Osteocyte (in vitro differentiated cells): ENCODE measurements around the gene TNS3. TPM values are rescaled to one million over a fixed set of nuclear protein-coding genes. Genes with fewer than 3 reads are reported as not detected.

Source experiments
- DNase-seq: peaks from one replicate; pipeline ENCODE4 v3.0.0; 2021; ENCODE audit warnings: mixed read lengths; ENCODE audit not compliant: unreplicated experiment; ENCODE audit errors: extremely low spot score
- H3K27ac Mint-ChIP-seq: one replicate; pipeline ENCODE4 v1.8.0; 2021; ENCODE audit warnings: mild to moderate bottlenecking, mixed read lengths; ENCODE audit not compliant: unreplicated experiment
- H3K27me3 Mint-ChIP-seq: one replicate; pipeline ENCODE4 v1.8.0; 2021; ENCODE audit warnings: mixed read lengths; ENCODE audit not compliant: unreplicated experiment
- H3K36me3 Mint-ChIP-seq: one replicate; pipeline ENCODE4 v1.8.0; 2021; ENCODE audit warnings: mixed read lengths; ENCODE audit not compliant: unreplicated experiment
- H3K4me1 Mint-ChIP-seq: one replicate; pipeline ENCODE4 v1.8.0; 2021; ENCODE audit warnings: mixed read lengths; ENCODE audit not compliant: unreplicated experiment
- H3K4me3 Mint-ChIP-seq: one replicate; pipeline ENCODE4 v1.8.0; 2021; ENCODE audit warnings: mild to moderate bottlenecking, moderate library complexity, mixed read lengths; ENCODE audit not compliant: unreplicated experiment
- H3K9me3 Mint-ChIP-seq: one replicate; pipeline ENCODE4 v1.8.0; 2021; ENCODE audit warnings: mixed read lengths; ENCODE audit not compliant: unreplicated experiment
- CTCF ChIP-seq: fragments of 200-600 bp; sonication (generic); IDR thresholded peaks from 2 replicates; pipeline ENCODE4 v1.5.0; 2021; ENCODE audit warnings: antibody characterized with exemption, mild to moderate bottlenecking, moderate library complexity
- total RNA-seq: library from RNA; stranded (reverse); gene quantifications from 2 replicates; pipeline ENCODE4 v1.2.1, GENCODE V29; 2021

Gene TNS3
- total RNA-seq, 1 donor from 2014 or later: 93.8 TPM

- Mint-ChIP-seq H3K4me1 (peaks cover 15% of the 10 kb centered on the region), H3K27me3 (no peaks in the 10 kb centered on the region), H3K27ac (peak overlapping the region; percentile 66), H3K36me3 (peaks cover 68% of the 10 kb centered on the region), H3K4me3 (no peak overlapping the region), H3K9me3 (no peaks in the 10 kb centered on the region)
- no peak for TF ChIP-seq CTCF
- DNase-seq: no peak
These were observed 296.9 kb downstream of the TNS3 start for GRCh38 chr7:47284691-47285635.

GRCh38 chr7:47283497-47284131 is 298.3 kb downstream of the TNS3 start:
- no peaks in the 10 kb centered on the region for H3K9me3 Mint-ChIP-seq
- TF ChIP-seq CTCF: no peak
- peaks cover 66% of the 10 kb centered on the region for H3K36me3 Mint-ChIP-seq
- peaks cover 11% of the 10 kb centered on the region for H3K4me1 Mint-ChIP-seq
- no peak overlapping the region for H3K27ac Mint-ChIP-seq
- no peak overlapping the region for H3K4me3 Mint-ChIP-seq
- no peak for DNase-seq
- H3K27me3 Mint-ChIP-seq: no peaks in the 10 kb centered on the region

GRCh38 chr7:47282790-47283496 is 299.0 kb downstream of the TNS3 start:
- TF ChIP-seq CTCF: no peak
- H3K36me3 Mint-ChIP-seq: peaks cover 62% of the 10 kb centered on the region
- H3K27ac Mint-ChIP-seq: no peak overlapping the region
- no peaks in the 10 kb centered on the region for H3K27me3 Mint-ChIP-seq
- no peak for DNase-seq
- no peaks in the 10 kb centered on the region for H3K9me3 Mint-ChIP-seq
- H3K4me1 Mint-ChIP-seq: peaks cover 11% of the 10 kb centered on the region
- no peak overlapping the region for H3K4me3 Mint-ChIP-seq

GRCh38 chr7:47281966-47282643 is 299.8 kb downstream of the TNS3 start:
- peaks cover 11% of the 10 kb centered on the region for H3K4me1 Mint-ChIP-seq
- H3K27ac Mint-ChIP-seq: no peak overlapping the region
- H3K4me3 Mint-ChIP-seq: no peak overlapping the region
- no peak for DNase-seq
- no peaks in the 10 kb centered on the region for H3K9me3 Mint-ChIP-seq
- TF ChIP-seq CTCF: no peak
- no peaks in the 10 kb centered on the region for H3K27me3 Mint-ChIP-seq
- H3K36me3 Mint-ChIP-seq: peaks cover 60% of the 10 kb centered on the region
